ENCODE measurements around the gene TNFRSF4.
"Not testable (repeated sequence)": the region's sequence is repeated elsewhere in the genome, so short reads cannot be mapped to it uniquely, and the experiment has no call there.

TNFRSF4 gene

DNA sequence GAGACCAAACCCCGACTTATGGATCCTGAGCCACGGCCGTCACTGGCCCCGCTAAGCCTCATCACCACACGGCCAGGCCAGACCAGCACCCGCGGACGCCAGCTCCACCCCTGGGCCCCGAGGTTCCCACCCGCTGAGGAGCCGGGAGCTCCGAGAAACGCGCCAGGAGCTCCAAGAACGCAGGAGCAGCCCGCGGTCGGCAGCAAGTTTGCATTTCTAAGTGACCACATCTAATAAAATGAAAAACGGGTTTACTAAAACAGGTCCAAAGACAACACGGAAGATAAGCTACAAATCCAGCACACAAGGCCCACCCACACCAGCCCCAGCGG lies 40.7 kb upstream of the TNFRSF4 start:
- Histone ChIP-seq H3K9ac (ENCODE audit: low read depth, low read length) (no peak overlapping the region), H3K9me3 (ENCODE audit: insufficient read depth, low read depth, low read length) (no peaks in the 10 kb centered on the region), H3K27me3 (ENCODE audit: insufficient read depth, low read length) (no peaks in the 10 kb centered on the region), H3K4me1 (ENCODE audit: insufficient read depth, low read length) (peaks cover 6% of the 10 kb centered on the region; the same call in 1 of the 2 replicates), H3K4me3 (ENCODE audit: low read length) (no peak overlapping the region), H3K27ac (ENCODE audit: low read depth, low read length) (no peak overlapping the region), H3K36me3 (ENCODE audit: insufficient read depth, low read length) (peaks cover 51% of the 10 kb centered on the region)
- WGBS: 94% methylated on average over 21 of the region's 21 CpGs

- Histone ChIP-seq H3K9ac (ENCODE audit: low read depth, low read length) (no peak overlapping the region), H3K27ac (ENCODE audit: low read depth, low read length) (no peak overlapping the region), H3K4me3 (ENCODE audit: low read length) (no peak overlapping the region), H3K9me3 (ENCODE audit: insufficient read depth, low read depth, low read length) (no peaks in the 10 kb centered on the region), H3K27me3 (ENCODE audit: insufficient read depth, low read length) (no peaks in the 10 kb centered on the region), H3K36me3 (ENCODE audit: insufficient read depth, low read length) (peaks cover 48% of the 10 kb centered on the region), H3K4me1 (ENCODE audit: insufficient read depth, low read length) (peaks cover 6% of the 10 kb centered on the region; the same call in 1 of the 2 replicates)
- 97% methylated on average over 50 of the region's 50 CpGs for WGBS
Measured at GRCh38 chr1:1253972-1254666, 40.2 kb upstream of the TNFRSF4 start.

- no peaks in the 10 kb centered on the region for H3K27me3 ChIP-seq (ENCODE audit: insufficient read depth, low read length)
- H3K4me3 ChIP-seq (ENCODE audit: low read length): no peak overlapping the region
Measured at GRCh38 chr1:1253314-1253713, 39.4 kb upstream of the TNFRSF4 start.

GRCh38 chr1:1250786-1251284 lies 36.9 kb upstream of the TNFRSF4 start:
- 90% methylated on average over 16 of the region's 16 CpGs for WGBS
- Histone ChIP-seq H3K27ac (ENCODE audit: low read depth, low read length) (peak overlapping the region; percentile 5; the same call in 1 of the 2 replicates), H3K27me3 (ENCODE audit: insufficient read depth, low read length) (peaks cover 20% of the 10 kb centered on the region), H3K36me3 (ENCODE audit: insufficient read depth, low read length) (peaks cover 34% of the 10 kb centered on the region), H3K9me3 (ENCODE audit: insufficient read depth, low read depth, low read length) (no peaks in the 10 kb centered on the region), H3K9ac (ENCODE audit: low read depth, low read length) (no peak overlapping the region), H3K4me3 (ENCODE audit: low read length) (no peak overlapping the region), H3K4me1 (ENCODE audit: insufficient read depth, low read length) (no peaks in the 10 kb centered on the region)

More at GRCh38 chr1:1253314-1253713, 39.4 kb upstream of the TNFRSF4 start:
- Histone ChIP-seq H3K36me3 (ENCODE audit: insufficient read depth, low read length) (peaks cover 44% of the 10 kb centered on the region), H3K4me1 (ENCODE audit: insufficient read depth, low read length) (peaks cover 6% of the 10 kb centered on the region; the same call in 1 of the 2 replicates), H3K9ac (ENCODE audit: low read depth, low read length) (no peak overlapping the region), H3K9me3 (ENCODE audit: insufficient read depth, low read depth, low read length) (no peaks in the 10 kb centered on the region), H3K27ac (ENCODE audit: low read depth, low read length) (no peak overlapping the region)
- WGBS: 95% methylated on average over 12 of the region's 12 CpGs

GRCh38 chr1:1248009-1248913 lies 34.3 kb upstream of the TNFRSF4 start:
- H3K4me3 ChIP-seq (ENCODE audit: low read length); H3K9ac ChIP-seq (ENCODE audit: low read depth, low read length); H3K27ac ChIP-seq (ENCODE audit: low read depth, low read length); H3K4me1 ChIP-seq (ENCODE audit: insufficient read depth, low read length); H3K9me3 ChIP-seq (ENCODE audit: insufficient read depth, low read depth, low read length); H3K36me3 ChIP-seq (ENCODE audit: insufficient read depth, low read length): not testable (repeated sequence)
- 95% methylated on average over 21 of the region's 21 CpGs for WGBS
- peaks cover 23% of the 10 kb centered on the region for H3K27me3 ChIP-seq (ENCODE audit: insufficient read depth, low read length)

GRCh38 chr1:1247341-1247913 lies 33.5 kb upstream of the TNFRSF4 start:
- H3K9ac ChIP-seq (ENCODE audit: low read depth, low read length): no peak overlapping the region
- no peak overlapping the region for H3K27ac ChIP-seq (ENCODE audit: low read depth, low read length)
- no peaks in the 10 kb centered on the region for H3K4me1 ChIP-seq (ENCODE audit: insufficient read depth, low read length)
- 0 out of 2 replicates have a peak, but pooled peaks cover under 1% of the 10 kb centered on the region for H3K36me3 ChIP-seq (ENCODE audit: insufficient read depth, low read length)
- WGBS: 79% methylated on average over 25 of the region's 25 CpGs
- H3K9me3 ChIP-seq (ENCODE audit: insufficient read depth, low read depth, low read length): no peaks in the 10 kb centered on the region
- H3K27me3 ChIP-seq (ENCODE audit: insufficient read depth, low read length): peaks cover 23% of the 10 kb centered on the region
- no peak overlapping the region for H3K4me3 ChIP-seq (ENCODE audit: low read length)

DNA sequence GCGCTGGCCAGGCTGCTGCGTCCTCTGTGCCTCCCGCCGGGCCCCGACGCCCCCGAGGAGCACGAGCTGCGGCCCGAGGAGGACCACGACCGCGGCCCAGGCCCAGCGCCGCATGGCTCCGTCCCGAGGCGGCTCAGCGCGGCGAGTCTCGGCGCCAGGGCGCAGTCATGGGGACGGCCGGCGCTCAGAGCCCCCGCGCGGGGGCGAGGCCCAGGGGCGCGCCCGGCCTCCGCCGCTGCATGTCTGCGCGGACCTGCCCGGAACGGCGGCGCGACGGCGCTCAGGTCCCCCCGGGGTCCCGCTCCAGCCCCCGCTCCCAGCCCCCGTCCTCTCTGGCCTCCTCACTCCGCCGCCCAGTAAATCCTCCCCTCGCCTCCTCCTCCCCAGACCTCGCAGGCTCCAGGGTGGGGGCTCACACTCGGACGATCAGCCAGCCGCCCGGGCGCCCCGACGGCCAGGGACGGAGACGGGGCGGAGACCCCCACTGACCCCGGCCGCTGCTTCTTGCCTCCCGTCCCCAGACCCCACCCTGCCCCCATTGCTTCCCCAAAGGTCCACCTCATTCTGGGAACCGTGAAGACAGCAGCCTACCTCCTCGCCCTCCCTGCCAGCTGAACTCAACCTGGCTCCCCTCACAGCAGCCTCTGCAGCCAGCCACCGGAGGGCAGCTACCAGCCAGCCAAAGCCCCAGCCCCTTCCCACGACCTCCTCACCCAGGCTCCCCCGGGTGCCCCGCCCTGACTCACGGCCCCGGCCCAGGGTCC lies 32.8 kb upstream of the TNFRSF4 start, which contains the start of gene C1QTNF12:
C1QTNF12 (minus strand) TSS at position 146 of the 764 bp plus-strand sequence; CDS start at position 114, 32 bp downstream.
- WGBS: 8% methylated on average over 74 of the region's 74 CpGs
- peaks cover 23% of the 10 kb centered on the region for H3K27me3 ChIP-seq (ENCODE audit: insufficient read depth, low read length)
- peak within 1 kb of the TSS; percentile 36 for H3K4me3 ChIP-seq (ENCODE audit: low read length)
- H3K27ac ChIP-seq (ENCODE audit: low read depth, low read length): no peak within 1 kb of the TSS
- H3K4me1 ChIP-seq (ENCODE audit: insufficient read depth, low read length): no peaks in the 10 kb centered on the region
- H3K9ac ChIP-seq (ENCODE audit: low read depth, low read length): peak within 1 kb of the TSS; percentile 44; the same call in 1 of the 2 replicates
- no peaks in the 10 kb centered on the region for H3K9me3 ChIP-seq (ENCODE audit: insufficient read depth, low read depth, low read length)
- no peaks in the 10 kb centered on the region for H3K36me3 ChIP-seq (ENCODE audit: insufficient read depth, low read length)

GRCh38 chr1:1245817-1246576 lies 32.0 kb upstream of the TNFRSF4 start:
- H3K9ac ChIP-seq (ENCODE audit: low read depth, low read length): peak overlapping the region; percentile 44; the same call in 1 of the 2 replicates
- no peaks in the 10 kb centered on the region for H3K4me1 ChIP-seq (ENCODE audit: insufficient read depth, low read length)

GRCh38 chr1:1245178-1245816 lies 31.3 kb upstream of the TNFRSF4 start:
- 86% methylated on average over 22 of the region's 23 CpGs for WGBS
- peaks cover 23% of the 10 kb centered on the region for H3K27me3 ChIP-seq (ENCODE audit: insufficient read depth, low read length)
- H3K27ac ChIP-seq (ENCODE audit: low read depth, low read length): no peak overlapping the region
- no peaks in the 10 kb centered on the region for H3K9me3 ChIP-seq (ENCODE audit: insufficient read depth, low read depth, low read length)
- H3K4me3 ChIP-seq (ENCODE audit: low read length): no peak overlapping the region
- no peaks in the 10 kb centered on the region for H3K36me3 ChIP-seq (ENCODE audit: insufficient read depth, low read length)
- H3K9ac ChIP-seq (ENCODE audit: low read depth, low read length): no peak overlapping the region
- no peaks in the 10 kb centered on the region for H3K4me1 ChIP-seq (ENCODE audit: insufficient read depth, low read length)

More at GRCh38 chr1:1245817-1246576, 32.0 kb upstream of the TNFRSF4 start:
- 41% methylated on average over 45 of the region's 45 CpGs for WGBS
- no peaks in the 10 kb centered on the region for H3K36me3 ChIP-seq (ENCODE audit: insufficient read depth, low read length)
- no peak overlapping the region for H3K27ac ChIP-seq (ENCODE audit: low read depth, low read length)
- H3K4me3 ChIP-seq (ENCODE audit: low read length): peak overlapping the region; percentile 36
- no peaks in the 10 kb centered on the region for H3K9me3 ChIP-seq (ENCODE audit: insufficient read depth, low read depth, low read length)
- H3K27me3 ChIP-seq (ENCODE audit: insufficient read depth, low read length): peaks cover 23% of the 10 kb centered on the region
